Cerebellar nuclear complex (tissue), 1 donor: ENCODE results near the gene ZBBX.

Experiments used
- DNase-seq, 2 experiments: peaks; one replicate each; lab custom pipeline; 2025; lab: John Stamatoyannopoulos, UW

Gene ZBBX

DNA sequence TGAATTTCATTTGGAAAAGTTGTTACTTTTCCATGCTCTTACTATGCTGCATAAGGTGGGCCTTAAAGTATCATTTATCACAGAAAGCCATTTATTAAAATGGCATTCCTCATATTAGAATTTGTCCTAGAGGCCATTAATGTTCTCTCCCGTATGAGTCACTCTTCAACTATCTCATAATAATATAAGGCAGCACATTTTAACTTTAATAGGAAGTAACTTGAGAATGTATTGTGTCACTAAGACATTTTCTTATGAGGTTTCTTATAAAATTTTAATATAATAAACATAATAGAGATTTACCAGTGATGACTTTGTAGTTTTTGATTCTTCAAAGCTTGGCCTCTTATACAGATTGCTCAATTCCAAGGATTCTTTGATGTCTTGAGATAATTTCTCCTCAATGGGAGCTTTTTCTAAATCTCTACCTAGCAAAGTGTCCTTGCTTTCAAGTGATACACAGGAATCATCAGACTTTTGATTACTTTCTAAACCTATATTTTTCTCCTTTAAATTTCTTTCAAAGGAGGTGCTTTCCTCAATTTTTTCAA is 74.7 kb downstream of the ZBBX start:
- DNase-seq, result no peak

DNA sequence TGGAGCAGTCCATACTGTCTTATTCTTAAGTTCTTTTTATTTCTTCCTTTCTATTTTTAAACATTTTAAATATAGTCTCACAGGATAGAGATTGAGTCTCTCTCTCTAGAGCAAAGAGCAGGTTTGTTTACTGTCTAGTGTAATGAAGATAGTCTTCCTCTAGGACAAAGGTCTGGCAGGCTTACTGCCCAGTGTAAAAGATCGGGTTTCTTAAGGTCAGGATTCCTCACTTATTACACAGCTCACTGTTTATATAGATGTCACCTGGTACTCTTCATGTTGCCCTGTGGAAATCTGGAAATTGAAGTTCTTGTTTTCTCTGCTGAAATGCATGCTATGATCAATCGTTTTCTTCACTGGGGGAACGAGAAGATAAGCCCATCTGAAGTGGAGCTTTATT is 76.0 kb downstream of the ZBBX start:
- DNase-seq, result no peak

DNA sequence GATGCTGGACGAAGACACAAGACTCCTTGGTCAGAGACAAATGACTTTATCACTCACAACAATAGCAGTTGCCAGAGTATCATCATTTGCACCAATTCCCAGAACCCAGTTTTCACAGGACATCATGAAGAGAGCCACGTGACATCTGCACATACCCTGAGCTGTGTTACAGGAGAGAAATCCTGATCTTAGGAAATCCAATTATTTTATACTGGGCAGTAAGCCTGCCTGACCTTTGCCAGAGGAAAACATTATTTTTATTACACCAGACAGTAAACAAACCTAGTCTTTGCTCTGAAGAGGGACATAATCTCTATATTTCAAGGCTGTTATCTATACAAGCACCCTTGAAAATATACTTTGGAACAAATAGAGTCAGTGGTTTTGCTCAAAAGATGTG is 77.4 kb downstream of the ZBBX start:
- no peak for DNase-seq

DNA sequence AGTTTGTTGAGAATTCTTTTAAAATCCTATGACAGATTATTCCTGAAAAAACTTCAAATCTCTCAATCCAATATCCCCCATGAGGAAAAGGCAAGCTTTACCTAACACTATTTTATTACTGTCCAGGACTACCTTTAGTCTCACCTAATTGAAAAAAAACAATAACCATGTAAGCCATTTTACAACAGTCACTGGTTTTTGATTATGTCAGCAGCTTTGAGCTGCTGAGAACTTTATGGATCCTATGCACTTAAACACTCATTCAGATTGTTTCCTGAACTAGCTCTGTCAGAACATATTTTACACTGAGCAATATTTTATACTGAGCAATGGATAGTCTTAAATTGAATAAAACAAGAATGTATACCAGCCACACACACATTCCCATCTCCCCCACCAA is 79.9 kb downstream of the ZBBX start:
- DNase-seq, result no peak

DNA sequence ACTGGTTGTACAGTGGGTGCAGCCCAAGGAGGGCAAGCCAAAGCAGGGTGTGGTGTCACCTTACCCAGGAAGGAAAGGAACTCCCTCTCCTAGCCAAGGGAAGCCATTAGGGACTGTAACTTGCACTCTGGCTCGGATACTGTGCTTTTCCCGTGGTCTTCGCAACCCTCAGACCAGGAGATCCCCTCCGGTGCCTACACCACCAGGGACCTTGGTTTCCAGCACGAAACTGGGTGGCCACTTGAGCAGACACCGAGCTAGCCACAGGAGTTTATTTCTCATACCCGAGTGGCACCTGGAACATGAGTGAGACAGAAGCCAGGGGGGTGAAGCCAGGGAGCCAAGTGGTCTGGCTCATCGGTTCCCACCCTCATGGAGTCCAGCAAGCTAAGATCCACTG is 90.7 kb downstream of the ZBBX start:
- DNase-seq, result no peak

DNA sequence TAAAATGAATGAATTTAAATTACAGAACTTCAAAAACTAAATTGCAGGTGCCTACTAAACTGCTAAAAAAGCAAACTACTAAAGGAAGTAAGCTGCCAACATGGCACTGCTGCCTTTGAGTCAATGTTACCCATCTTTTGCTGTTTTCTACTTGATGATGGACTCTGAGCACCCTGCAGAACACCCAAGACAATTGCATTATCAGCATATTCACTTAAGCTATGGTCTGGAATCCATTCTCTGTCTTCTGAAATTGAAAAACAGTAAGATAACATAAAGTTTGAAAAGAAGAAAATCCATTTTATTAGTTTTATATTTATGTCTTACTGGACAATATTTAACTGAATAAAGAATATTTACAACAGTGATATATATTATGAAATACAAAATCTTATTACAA is 91.4 kb downstream of the ZBBX start:
- no peak for DNase-seq

DNA sequence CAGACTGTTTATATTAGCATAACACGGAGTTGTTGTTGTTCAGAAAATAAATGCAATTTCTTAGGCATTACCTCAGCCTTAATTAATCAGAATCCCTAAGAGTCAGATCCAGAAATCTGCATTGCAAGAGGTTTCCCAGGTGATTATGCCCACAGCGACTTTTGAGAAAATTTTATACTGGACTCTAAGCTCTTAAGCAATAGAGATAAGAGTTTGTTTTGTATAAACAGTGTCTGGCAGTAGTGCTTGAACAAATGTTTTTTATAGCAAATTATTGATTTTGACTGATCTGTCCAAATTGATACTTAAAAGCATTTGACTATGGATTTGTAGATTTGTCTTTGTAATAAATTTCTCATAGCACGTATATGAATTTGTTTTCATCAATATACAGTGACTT is 92.8 kb downstream of the ZBBX start:
- DNase-seq, result no peak

DNA sequence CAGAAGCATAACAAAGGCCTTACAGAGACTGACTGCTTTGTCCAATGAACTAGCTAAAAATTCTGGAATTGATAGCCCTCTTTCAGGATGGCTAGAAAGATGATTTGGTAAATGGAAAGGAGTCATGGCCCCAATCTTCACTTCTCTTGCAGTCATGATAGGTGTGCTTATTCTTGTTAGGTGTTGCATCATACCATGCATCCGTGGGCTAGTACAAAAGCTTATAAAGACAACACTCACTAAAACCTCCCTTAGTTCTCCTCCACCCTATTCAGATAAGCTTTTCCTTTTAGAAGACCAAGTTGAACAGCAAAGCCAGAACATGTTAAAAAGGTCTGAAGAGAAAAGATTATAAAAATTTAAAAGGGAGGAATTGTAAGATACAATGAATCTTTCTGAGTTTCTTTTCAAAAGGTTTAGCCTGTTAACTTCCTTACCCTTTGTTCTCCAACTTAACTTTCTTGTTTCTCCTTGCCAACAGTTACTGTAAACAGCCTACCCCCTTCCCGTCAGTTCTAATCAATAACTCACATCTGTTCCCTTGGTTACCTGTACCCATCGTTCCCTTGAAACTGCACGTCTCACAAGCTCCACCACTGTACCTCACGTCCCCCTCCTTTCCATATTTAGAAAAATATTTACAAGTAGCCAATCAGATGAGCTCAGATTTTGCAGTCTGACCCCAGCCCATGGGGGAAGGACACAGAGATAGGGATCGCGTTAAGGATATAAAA is 105.8 kb downstream of the ZBBX start:
- no peak for DNase-seq

DNA sequence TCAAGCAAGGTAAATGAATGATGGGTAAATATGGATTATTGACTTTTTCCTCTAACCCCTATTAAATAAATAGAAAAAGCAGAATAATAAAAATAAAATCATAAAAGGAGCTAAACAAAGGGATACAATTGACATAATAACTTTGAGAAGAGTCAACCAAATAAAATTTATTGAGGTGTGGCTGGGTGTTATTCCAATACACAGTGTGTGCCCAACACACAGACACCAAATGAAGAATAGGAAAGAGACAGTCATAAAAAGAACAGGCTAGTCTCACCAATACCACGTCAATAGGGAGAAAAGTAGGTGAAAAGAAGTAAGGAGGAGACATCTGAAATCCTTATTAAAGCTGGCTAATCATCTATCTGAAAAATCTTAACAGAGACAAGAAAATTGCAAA is 127.1 kb downstream of the ZBBX start:
- DNase-seq, result no peak

DNA sequence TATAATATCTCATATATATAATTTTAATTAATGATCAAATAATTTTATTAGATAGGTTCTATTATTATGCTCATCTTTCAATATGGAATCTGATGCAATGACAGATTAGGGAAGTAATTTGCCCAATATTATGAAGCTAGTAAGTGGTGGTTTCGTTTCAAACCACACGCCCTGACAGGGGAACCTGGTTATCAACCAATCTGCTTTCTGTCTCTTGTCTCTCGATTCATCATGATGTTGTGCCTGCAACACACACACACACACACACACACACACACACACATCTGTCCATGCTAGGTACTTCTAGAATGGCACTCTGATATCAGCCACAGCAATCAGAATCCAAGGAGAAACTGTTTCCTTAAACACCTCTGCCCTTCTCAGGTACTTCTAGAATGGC is 128.4 kb downstream of the ZBBX start:
- no peak for DNase-seq

DNA sequence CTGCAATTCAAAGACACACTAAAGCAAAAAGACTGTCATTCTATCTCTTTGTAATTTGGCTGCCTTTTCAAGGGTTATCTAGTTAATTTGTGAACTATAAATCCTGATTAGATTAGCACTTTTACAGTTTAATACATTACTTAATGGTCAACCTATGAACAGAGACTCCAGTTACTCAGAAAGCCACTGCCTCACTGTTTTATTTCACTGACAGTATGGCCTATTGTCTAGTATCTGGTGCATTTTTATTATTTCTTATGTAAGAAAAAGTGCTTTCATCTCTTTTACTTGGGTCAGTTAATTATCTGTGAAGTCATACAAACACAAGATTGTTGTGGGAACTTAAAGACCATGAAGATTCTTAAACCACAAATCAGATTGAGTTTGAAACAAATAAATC is 133.8 kb downstream of the ZBBX start:
- DNase-seq, result no peak

DNA sequence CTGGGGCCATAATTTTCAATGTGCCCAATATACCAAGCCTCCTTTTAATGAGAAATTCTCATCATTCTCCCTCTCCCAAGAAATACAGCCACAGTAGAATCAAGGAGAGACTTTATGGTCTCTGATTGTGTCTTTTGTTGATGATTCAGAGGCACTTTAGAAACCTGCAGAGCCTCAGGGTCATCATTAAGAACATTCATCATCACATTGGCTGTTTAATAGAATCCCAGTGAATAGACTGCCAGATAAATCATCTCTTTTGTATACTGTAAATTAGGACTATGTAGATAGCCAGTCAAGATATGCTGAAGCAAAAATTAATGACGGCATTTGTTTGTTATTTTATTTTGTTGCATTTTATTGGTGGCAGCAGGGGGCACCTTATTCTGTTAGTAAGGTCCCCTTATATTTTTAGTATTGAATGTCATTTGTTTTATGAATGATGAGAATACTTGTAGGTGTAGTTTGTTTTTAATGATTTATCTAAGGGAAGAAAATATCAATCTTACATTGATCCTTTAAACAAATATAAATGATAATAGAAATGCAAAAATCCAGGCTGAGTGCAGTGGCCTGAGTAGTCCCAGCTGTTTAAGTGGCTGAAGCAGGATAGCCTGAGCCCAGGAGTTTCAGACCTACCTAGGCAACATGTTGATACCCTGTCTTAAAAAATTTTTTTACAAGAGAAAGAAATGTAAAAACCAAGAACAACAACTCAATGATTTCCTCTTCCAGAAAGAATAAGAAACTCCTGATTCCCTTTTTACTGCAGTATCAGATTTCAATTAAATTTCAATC is 138.8 kb downstream of the ZBBX start:
- no peak for DNase-seq

DNA sequence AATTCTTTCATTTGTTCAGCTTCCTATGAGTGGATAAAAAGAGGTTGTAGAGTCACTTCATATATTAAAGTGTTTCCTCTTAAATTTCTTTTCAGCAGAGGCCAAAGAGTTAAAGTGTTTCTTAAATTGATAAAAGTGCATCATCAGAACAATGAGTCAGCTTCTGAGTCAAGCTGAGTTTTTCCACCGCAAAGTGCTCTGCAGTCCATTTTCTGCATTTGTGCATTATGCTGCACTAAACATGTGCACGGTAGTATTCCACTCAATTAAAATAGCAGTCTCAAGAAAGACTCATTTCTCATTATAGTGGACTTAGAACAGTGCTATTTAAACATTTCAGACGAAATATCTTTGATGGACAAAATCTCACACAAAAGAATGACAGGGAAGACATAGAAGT is 152.0 kb downstream of the ZBBX start:
- no peak for DNase-seq

DNA sequence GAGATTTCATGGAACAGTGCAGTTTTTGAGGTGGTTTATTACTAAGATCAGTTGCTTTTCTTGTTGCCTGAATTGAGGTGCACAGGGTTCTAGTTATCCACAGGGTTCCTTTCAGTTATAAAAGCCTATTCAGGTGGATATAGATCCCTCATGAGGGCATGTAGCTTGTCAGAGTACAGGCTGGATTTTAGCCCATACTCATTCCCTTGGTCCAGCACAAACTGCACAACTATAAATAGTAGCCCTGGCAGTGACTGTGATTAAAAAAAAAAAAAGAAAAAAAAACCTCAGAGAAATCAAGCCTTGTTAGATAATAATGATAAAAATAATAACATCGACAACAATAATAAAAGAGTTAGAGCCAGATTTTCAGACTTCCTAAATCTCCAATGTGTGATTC is 154.3 kb downstream of the ZBBX start:
- DNase-seq, result no peak

DNA sequence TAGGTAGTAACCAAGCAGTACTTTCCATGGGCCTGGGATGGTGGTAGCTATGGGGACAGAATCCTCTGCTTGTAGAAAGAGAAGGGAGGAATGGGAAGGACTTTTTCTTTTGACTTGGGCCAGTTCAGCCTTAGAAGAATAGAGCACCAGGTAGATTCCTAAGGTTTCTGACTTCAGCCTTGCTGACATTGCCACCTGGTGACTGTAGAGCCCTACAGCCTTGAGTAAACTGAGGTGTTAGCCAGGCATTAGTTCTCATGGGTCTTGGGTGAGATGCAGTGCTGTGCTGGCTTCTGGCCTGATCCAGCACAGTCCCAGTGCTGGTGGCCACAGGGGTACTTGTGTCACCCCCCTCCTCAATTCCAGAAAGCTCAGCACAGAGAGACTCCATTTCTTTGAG is 171.1 kb downstream of the ZBBX start:
- no peak for DNase-seq

DNA sequence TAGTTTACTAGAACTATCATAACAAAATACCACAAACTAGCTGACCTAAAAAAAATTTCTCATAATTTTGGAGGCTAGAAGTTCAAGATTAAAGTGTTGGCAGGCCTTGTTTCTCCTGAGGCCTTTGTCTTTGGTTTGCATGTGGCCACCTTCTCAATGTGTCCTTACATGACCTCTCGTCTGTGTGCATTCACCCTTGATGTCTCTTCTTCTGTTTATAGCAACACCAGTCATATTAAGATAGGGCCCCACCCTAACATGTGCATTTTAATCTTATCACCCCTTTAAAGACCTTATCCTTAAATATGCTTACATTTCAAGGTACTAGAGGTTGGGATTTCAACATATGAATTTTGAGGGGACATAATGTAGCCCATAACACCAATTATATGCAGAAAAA is 177.0 kb downstream of the ZBBX start:
- DNase-seq, result no peak

DNA sequence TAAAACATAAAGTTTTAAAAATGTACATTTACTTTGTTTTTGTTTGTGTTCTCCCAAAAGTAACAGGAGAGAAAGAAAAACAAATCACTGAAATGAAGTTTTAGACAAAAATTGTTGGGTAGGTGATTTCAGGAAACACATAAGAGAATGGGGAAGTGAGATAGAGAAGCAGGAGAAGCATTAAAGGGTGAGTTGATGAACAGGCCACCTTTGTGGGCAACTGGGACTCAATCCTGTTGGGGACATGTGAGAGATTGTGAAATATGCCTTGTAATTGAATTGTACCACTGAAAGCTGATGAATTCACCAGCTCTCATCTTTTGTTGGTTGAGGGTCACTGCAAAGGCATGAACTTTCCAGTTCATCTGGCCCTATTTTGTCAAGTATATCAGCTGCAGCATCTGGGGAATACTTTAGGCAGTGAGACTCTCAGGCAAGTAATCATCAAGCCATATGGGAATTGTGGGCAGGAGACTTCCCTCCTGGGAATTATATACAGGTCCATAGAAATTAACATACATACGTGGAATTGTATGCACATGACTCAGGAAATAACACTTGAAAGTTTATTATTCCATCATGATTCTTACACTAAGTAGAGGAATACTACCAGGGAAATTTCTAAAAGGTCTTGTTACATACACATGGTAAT is 181.0 kb downstream of the ZBBX start:
- DNase-seq, result no peak
